HL-60 (cell line): Measurements from ENCODE around the gene CTNNA2.

ENCODE experiments used
- DNase-seq, 2 experiments: peaks; one replicate each; pipeline ENCODE4 v3.0.0-alpha.2; 2010 to 2020; ENCODE audit warnings: low read depth in 1 of 2, low spot score in 1 of 2
- H3K27ac ChIP-seq: fragments of 250-450 bp; sonication (Bioruptor Pico); replicated peaks from 2 replicates; pipeline ENCODE4 v1.5.1; 2020; ENCODE audit warnings: mild to moderate bottlenecking, moderate library complexity
- H3K27me3 ChIP-seq: fragments of 250-450 bp; sonication (Bioruptor Pico); 2 replicates; pipeline ENCODE4 v1.5.1; 2021; ENCODE audit warnings: mild to moderate bottlenecking, moderate library complexity; ENCODE audit not compliant: insufficient read depth, poor library complexity, severe bottlenecking
- H3K4me3 ChIP-seq: replicated peaks from 2 replicates; pipeline ENCODE4 v1.5.1; 2011; ENCODE audit warnings: mild to moderate bottlenecking, control low read depth, low read length; ENCODE audit not compliant: insufficient read depth
- GABPA ChIP-seq: IDR thresholded peaks from 2 replicates; pipeline ENCODE4 v1.6.1; 2012; ENCODE audit warnings: low read depth
- POLR2AphosphoS5 ChIP-seq: IDR thresholded peaks from 2 replicates; pipeline ENCODE4 v1.6.1; 2012; ENCODE audit warnings: low read depth
- SPI1 ChIP-seq: IDR thresholded peaks from 2 replicates; pipeline ENCODE4 v1.6.1; 2012; ENCODE audit warnings: low read depth, mild to moderate bottlenecking, borderline replicate concordance
- TF ChIP-seq, protein P1 (sequence below): IDR thresholded peaks from one replicate; pipeline ENCODE4 v1.5.1; 2011; ENCODE audit warnings: low read length, control low read depth, inconsistent platforms; ENCODE audit not compliant: insufficient read depth
- TF ChIP-seq, protein P2 (sequence below): IDR thresholded peaks from 2 replicates; pipeline ENCODE4 v1.6.1; 2012; ENCODE audit warnings: low read depth; ENCODE audit not compliant: insufficient replicate concordance

CTNNA2 gene

DNA sequence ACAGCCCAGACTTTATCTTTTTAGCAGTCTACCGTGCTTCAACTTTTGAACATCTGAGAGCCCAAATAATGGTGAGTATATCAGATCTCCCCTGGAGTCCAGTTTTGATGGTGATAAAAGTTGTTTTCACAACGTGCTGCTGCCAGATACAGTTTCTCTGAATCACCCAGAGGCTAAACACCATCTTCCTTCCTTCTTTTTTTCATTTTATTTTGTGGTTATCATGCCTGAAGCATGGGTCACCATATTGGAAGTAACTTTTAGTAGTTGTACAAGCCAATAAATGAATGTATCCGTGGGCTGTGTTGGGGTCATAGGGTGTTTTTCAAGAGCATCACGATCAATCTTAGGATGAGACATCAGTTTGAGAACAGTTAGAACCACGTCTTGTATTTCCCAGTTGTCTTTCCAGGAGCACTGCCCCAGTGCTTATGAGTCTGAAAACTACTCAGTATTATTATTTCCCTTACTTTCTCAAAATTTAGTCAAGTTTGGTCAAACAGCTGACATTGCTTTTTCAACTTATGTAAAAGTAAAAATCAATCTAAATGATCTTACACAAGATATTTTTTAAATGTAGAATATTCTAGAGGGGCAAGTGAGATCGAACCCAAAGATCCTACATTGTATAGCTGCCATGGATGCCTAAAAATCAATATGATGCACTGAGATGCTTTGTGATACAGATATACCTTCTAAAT, 311.4 kb downstream of the CTNNA2 start:
- DNase-seq = no peak
- Histone ChIP-seq H3K27me3 (no peaks in the 10 kb centered on the region), H3K27ac (no peak overlapping the region), H3K4me3 (no peak overlapping the region)
- no peak for TF ChIP-seq GABPA
- TF ChIP-seq, protein P1, sequence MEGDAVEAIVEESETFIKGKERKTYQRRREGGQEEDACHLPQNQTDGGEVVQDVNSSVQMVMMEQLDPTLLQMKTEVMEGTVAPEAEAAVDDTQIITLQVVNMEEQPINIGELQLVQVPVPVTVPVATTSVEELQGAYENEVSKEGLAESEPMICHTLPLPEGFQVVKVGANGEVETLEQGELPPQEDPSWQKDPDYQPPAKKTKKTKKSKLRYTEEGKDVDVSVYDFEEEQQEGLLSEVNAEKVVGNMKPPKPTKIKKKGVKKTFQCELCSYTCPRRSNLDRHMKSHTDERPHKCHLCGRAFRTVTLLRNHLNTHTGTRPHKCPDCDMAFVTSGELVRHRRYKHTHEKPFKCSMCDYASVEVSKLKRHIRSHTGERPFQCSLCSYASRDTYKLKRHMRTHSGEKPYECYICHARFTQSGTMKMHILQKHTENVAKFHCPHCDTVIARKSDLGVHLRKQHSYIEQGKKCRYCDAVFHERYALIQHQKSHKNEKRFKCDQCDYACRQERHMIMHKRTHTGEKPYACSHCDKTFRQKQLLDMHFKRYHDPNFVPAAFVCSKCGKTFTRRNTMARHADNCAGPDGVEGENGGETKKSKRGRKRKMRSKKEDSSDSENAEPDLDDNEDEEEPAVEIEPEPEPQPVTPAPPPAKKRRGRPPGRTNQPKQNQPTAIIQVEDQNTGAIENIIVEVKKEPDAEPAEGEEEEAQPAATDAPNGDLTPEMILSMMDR = no peak
- TF ChIP-seq POLR2AphosphoS5 = no peak
- no peak for TF ChIP-seq SPI1
- TF ChIP-seq, protein P2, sequence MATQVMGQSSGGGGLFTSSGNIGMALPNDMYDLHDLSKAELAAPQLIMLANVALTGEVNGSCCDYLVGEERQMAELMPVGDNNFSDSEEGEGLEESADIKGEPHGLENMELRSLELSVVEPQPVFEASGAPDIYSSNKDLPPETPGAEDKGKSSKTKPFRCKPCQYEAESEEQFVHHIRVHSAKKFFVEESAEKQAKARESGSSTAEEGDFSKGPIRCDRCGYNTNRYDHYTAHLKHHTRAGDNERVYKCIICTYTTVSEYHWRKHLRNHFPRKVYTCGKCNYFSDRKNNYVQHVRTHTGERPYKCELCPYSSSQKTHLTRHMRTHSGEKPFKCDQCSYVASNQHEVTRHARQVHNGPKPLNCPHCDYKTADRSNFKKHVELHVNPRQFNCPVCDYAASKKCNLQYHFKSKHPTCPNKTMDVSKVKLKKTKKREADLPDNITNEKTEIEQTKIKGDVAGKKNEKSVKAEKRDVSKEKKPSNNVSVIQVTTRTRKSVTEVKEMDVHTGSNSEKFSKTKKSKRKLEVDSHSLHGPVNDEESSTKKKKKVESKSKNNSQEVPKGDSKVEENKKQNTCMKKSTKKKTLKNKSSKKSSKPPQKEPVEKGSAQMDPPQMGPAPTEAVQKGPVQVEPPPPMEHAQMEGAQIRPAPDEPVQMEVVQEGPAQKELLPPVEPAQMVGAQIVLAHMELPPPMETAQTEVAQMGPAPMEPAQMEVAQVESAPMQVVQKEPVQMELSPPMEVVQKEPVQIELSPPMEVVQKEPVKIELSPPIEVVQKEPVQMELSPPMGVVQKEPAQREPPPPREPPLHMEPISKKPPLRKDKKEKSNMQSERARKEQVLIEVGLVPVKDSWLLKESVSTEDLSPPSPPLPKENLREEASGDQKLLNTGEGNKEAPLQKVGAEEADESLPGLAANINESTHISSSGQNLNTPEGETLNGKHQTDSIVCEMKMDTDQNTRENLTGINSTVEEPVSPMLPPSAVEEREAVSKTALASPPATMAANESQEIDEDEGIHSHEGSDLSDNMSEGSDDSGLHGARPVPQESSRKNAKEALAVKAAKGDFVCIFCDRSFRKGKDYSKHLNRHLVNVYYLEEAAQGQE = no peak

DNA sequence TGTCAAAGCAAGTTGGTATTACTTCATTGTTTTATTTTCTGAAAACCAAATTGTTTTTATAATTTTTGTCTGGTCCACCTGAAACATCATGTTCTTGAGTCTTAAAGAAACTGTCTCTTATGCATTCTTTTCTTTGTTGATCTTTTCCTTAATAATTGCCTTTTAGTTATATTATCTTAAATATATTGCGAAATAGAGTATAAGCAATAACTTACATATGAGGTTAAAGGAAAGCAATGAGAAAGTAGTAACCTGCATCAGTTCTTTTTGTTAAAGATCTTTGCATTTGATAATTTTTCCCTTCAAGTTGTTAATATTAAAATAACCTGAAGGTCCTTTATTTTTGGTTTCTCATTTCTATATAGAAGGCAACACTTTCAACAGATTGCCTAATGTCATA, 315.0 kb downstream of the CTNNA2 start:
- TF ChIP-seq GABPA (no peak), SPI1 (no peak)
- TF ChIP-seq, protein P1 = no peak
- TF ChIP-seq, protein P2 = no peak
- Histone ChIP-seq H3K27ac (no peak overlapping the region), H3K4me3 (no peak overlapping the region), H3K27me3 (no peaks in the 10 kb centered on the region)
- DNase-seq = no peak

DNA sequence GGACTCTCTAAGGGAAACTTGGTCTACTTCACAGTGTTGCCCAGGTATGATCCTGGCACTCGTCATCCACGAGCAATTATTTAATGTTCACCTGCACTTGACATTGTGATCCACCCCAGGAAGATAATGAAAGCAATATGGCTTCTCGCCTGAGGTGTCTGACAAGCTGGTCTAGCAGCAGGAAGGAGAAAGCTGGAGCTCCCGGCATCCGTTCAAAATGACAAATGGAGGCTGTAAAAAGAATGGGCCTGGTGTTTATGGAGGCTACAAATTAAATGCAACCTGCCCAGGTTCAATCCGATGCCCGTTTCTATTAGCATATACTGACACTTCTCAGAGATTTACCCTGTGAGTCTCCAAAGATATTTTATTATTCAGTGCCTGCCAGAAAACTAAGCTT, 317.6 kb downstream of the CTNNA2 start:
- DNase-seq = no peak
- H3K4me3 ChIP-seq = no peak overlapping the region
- TF ChIP-seq, protein P1 = no peak
- TF ChIP-seq SPI1 (no peak), POLR2AphosphoS5 (no peak), GABPA (no peak)
- TF ChIP-seq, protein P2 = no peak

More for the DNA sequence above, 317.6 kb downstream of the CTNNA2 start:
- Histone ChIP-seq H3K27me3 (no peaks in the 10 kb centered on the region), H3K27ac (no peak overlapping the region)
